ENCODE results near the gene PLSCR4.
"Not testable (repeated sequence)": the region's sequence is repeated elsewhere in the genome, so short reads cannot be mapped to it uniquely, and the experiment has no call there.

PLSCR4 gene, protein sequence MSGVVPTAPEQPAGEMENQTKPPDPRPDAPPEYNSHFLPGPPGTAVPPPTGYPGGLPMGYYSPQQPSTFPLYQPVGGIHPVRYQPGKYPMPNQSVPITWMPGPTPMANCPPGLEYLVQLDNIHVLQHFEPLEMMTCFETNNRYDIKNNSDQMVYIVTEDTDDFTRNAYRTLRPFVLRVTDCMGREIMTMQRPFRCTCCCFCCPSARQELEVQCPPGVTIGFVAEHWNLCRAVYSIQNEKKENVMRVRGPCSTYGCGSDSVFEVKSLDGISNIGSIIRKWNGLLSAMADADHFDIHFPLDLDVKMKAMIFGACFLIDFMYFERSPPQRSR

DNA sequence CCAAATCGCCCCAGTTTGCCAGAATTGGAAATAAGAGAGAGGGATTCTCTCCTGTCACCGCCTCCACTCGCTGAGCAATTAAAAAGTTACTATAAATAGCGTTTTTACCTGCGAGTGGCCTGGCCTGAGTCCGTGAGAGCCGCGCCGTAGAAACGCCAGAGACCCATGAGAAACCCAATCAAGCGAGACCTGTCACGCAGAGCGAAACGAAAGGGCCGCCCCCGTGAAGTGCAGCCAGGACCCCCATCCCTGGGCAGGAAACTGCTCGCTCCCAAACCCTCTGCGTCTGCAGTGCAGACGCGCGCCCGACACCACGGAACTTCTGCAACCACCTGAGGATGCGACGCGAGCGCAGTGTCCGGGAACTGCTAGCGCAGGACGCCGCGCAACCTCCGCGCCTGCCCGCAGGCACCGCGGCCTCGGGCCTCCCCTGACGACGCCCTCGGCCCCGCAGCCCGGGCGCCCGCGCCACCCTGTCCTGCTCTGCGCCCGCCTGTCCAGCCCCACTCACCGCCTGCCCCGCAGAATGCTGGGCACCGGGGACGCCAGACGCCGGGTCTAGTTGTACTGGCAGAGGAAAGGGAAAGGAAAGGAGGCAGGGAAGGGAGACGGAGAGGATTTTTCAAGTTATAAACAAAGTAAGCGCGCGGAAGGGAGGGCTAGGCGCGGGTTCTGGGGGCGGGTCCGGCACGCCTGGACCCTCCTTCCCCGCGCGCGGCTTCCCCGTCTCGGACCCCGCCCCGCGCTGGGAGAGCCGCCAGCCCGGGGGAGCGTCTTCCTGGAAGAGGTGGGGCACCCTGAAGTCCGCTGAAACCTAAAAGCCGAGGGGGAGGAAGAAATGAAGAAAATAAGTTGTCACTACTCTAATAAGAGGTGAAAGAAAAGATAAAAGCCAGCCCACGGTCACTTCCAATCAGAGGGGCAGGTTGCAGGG lies at the start of gene PLSCR4:
Gene PLSCR4 (minus strand): TSS at position 657 of the 934 bp plus-strand sequence. CDS start 29,034 bp downstream, outside the sequence.
- peak; percentile 43 to 78 for DNase-seq

DNA sequence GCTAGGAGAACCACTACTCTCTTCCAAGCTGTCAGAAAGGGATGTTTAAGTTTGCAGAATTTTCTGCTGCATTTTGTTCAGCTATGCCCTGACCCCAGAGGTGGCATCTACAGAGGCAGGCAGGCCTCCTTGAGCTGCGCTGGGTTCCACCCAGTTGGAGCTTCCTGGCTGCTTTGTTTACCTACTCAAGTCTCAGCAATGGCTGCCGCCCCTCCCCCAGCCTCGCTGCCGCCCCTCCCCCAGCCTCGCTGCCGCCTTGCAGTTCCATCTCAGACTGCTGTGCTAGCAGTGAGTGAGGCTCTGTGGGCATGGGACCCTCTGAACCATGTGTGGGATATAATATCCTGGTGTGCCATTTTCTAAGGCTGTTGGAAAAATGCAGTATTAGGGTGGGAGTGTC lies 42.5 kb upstream of the PLSCR4 start:
- DNase-seq: not testable (repeated sequence)

DNA sequence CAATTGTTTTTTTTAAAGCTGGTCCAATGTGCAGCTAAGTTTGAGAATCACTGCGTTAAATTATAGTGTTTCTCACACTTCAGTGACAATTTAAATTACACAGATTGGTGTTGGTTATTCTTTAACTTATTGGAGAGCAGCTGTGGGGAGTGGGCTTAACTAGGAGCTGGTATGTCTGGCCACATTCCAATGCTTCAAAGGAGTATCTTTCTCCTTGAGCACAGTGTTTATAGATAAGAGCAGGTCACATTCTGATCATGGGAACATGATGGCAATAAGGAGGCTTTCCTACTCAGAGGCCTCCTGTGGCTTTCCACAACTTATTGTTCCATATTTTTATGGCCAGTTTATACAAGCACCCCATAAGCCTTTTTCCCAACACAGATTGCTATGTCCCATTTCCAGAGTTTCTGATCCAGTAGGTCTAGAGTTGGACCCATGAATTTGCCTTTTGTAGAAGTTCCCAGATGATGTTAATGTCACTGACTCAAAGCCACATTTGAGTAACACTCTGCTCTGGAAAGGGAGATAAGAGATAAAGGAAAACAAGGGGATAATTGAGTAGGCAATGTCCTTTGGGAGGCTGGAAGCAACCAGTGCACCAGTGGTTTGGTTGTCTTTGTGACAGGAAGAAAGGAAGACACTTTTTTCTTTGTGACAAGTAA lies 33.0 kb upstream of the PLSCR4 start:
- DNase-seq: no peak

DNA sequence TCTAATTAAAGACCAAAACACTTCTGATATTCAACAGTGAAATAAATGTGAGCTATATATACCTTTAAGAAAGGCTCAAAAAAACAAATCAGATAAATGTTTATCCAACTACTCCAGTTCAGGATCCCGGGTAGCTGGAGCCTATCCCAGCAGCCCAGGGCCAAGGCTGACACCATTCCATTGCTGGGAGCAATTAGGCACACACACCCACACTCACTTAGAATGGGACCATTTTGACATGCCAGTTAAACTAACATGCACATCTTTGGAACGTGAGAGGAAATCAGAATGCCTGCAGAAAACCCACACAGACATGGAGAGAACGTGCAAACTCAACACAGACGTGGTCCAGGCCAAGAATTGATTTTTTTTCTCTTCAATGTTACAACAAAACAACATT lies 30.0 kb upstream of the PLSCR4 start:
- DNase-seq: no peak

DNA sequence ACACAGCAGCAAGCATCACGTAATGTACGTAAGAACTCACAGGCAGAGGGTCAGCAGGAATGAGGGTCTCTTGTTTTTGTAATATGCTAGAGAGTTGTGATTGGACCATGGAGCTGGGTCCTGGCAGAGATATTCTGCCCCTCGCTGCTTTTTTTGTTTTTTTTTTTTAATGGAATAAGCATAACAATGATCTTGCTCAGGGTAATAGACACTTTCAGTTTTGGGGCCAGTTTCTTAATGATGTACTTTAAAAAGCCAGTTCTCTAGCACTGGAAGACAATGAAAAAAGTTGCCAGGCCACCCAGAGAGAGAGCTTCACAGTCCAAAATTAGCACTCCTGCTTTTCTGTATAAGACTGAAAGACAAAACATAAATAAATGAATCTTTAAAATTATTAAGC lies 29.0 kb upstream of the PLSCR4 start:
- no peak for DNase-seq

DNA sequence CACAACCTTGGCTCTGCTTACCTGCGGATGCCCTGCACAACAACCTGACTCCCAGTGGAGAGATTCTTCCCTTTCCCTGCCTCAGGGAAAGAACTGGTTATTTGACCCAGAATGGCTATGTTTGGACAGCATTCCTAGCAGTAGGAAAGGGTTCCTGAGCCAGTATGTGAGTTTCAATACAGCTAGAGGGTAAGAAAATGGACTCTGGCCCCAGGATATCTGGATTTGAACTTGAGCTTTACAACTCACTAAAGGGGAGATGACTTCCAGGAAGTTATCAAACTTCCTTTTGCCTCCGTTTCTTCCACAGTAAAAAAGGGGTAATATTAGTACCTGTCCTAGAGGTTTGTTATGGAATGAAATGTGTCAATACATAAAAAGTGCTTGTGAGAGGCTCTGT lies 28.1 kb upstream of the PLSCR4 start:
- no peak for DNase-seq

DNA sequence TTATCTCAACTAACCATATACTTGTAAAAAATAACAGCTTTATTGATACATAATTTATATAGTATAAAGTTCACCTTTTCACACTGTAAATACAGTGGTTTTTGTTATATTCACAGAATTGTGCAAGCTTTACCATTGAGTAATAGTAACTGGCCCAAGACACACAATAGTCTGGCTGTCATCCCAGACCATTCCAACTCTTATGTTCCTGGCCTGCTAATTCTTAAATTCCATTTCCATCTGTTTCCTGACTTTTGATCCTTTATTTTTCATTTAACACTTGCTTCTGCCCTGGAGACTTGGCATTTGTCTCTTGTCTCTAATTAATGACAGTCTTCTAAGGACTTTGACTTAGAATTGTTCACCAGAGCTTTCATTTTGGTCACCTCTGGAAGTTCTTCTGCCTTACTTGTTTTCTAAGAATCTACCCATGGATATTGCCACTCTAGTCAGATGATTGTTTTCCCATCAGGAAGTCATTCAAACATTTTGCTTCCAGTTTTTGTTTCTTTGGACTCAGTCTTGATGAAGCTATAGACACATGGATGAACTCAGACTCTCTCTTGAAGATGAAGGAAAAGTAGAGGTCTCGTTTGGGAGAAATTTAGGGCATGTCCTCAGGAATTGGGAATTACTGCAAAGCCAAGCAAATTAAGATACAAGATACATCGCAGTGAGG lies 27.2 kb upstream of the PLSCR4 start:
- DNase-seq: no peak

DNA sequence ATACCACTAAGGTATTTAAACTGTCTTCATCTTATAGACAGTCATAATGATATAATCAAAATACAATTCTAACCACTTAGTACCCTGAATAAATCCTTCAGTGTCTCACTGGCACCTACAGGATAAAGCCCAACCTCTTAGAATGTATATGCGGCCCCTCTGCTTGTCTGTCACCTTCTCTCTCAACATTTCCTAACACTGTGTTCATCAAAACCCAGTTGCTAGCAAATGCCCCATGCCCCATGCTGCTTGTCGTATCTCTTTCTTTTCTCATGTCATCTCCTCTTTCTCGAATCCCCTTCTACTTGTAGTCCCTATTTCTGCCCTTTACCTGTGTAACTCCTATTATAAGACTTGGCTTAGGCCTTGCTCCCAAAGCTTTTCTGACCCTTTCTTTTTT lies 24.6 kb upstream of the PLSCR4 start:
- DNase-seq: no peak

DNA sequence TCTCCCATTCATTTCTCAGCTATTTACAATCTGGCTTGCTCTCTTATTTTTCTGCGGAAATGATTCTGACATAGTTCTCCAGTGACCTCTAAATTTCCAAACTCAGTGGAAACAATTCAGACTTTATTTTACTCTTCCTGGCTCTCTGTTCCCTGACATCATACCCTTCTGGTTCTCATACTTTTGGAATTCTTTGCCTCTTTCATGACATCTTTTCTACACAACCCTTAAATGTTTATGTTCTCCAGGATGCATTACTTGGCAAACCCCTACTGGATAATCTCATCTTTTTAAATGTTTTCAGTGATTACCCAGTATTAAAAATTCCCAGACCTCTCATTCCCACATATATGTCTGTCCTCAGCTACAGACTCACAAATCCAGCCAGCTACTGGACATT lies 23.9 kb upstream of the PLSCR4 start:
- DNase-seq: no peak

DNA sequence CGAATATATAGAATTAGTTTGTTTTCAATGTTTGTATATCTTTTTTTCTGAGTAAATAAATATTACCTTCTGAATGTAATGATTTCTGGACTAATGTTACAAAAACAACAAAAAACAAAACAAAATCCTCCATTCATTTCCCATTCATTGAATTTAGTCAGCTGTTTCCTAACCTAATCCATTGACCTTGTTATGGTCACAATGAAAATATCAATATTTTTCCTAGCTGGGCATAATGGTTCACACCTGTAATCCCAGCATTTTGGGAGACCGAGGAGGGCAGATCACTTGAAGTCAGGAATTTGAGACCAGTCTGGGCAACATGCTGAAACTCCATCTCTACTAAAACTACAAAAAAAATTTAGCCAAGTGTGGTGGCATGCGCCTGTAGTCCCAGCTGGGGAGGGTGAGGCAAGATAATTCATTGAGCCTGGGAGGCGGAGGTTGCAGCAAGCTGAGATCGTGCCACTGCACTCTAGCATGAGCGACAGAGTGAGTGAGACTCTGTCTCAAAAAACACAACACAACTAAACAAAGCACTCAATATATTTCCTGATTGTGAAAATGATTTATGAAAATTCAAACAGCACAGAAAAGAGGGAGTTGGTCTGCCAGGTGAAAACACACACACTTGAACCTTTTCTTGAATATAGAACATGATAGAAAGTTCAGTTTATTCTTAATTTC lies 23.0 kb upstream of the PLSCR4 start:
- no peak for DNase-seq

DNA sequence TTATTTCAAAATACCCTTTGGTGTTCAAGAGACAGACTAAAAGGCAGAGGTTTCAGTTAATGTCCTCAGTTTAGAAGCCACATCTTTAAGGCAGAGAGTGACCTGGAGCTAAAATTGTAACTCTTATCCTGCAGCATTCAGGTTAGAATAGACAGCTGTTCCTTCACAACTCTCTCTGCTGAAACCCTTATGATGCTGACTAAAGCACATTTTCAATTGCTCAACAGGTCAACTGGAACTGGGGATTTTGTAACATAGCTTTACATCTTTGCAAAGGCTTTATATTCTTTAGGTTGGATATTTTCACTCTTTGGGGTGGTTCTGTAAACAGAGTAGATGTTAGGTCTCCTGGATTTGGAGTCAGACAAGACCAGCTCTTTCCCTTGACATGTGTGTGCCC lies 20.3 kb upstream of the PLSCR4 start:
- DNase-seq: no peak

DNA sequence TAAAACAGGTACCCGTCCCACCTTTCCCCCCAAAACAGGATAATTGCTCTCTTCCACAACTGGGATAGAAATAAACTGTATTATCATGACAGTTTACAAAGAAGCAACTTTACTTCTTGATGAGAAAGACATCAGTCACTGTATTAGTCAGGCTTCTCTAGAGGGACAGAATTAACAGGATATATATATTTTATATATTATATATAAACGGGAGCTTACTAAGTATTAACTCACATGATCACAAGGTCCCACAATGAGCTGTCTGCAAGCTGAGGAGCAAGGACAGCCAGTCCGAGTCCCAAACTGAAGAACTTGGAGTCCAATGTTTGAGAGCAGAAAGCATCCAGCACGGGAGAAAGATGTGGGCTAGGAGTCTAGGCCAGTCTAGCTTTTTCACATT lies 18.4 kb upstream of the PLSCR4 start:
- no peak for DNase-seq

DNA sequence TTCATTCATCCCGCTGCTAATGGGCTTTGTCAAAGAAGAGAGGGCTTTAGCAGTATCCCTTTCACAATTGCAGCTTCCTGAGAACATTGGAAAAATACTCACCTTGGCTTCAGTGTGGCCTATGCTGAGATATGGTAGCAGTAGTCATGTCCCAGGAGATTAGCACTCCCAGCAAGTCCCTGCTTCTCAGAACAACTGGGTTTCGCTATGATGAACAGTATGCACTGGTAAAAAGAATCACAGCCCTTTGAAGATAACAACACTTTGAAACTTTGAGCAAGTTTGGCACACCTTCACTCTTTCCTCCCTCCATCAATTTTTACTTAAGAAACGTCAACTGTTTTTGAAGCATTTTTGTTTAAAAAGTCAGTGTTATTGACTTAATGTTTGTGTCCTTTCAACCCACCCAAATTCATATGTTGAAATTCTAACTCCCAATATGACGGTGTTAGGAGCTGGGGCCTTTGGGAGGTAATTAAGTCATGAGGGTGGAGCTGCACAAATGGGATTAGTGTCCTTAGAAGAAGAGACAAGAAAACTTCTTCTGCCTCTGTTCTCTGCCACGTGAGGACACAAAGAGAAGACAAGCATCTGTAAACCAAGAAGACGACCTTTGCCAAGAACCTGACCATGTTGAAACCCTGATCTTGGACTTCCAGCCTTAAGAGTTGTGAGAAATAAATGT lies 17.8 kb upstream of the PLSCR4 start:
- DNase-seq: no peak

DNA sequence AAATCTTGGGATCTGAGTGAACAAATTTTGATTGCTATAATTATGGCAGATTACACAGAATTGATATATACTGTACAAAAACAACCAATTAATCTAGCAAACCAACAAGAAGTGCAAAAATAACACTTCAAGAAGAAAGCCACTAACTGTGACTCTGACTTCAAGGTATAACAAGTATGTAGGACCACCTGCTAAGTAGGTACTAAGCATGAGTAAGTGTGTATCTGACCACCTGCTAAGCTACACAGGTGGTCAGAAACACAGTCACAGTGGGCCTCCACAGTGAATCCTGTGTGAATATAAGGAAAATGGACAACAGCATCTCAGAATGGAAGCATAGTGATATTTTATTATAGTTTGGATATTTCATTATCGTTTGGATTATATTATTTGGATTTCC lies 14.8 kb upstream of the PLSCR4 start:
- DNase-seq: no peak

DNA sequence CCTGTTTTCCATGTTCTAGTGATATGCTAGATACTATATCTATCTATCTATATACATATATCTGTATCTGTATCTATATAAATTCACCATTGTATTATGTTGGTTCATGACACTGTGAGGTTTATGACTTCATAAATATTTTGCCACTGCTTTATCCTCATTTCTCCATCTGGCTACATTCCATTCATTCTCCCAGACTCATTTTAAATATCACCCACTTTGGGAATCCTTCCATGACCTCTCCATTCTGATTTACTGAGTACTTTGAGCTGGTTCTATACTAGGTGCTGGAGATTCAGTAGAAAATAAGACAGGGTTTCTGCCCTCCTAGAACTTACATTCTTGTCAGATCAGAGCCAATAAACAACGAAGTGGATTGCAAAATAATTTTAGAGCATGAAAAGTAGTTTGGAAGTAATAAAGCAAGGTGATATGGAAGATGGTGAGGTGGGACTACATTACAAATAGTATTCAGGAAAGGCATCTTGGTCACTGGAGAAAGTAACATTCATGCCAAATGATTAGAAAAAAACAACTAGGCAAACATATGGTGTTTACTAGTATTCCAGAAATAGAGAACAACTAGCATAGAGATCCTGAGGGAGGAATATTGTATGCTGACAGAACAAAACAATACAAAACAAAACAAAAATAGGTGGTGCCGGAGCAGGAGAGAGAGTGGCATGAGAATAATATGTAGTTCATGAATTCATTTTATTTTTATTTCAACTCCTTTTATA lies 11.6 kb upstream of the PLSCR4 start:
- no peak for DNase-seq

DNA sequence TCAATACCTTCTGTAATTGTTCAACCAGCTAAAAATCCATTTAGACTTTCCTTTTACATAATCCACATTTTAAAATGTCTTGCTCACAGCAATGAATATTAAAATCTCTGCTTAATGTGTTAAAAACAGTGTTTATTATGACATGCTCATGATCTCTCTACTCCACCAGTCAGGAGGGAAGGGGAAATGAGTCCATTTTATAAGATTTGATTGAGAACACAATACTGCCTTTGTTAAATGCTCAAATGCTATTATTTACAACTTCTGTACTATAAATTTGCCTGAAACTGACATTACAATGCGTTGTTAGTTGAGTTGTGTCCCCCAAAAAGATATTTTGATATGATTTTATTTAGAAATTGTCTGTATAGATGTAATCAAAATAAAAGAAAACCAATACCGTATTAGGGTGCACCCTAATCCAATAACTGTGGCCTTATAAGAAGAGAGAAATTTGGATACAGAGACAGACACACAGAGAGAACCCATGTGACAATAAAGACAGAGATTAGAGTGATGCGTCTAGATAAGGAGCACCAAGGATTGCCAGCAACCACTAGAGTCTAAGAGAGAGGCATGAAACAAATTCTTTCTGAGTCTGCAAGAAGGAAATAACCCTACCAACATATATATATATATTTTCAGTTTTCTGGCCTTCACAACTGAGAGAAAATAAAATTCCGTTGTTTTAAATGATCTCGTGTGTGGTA lies 9.1 kb upstream of the PLSCR4 start:
- DNase-seq: no peak

DNA sequence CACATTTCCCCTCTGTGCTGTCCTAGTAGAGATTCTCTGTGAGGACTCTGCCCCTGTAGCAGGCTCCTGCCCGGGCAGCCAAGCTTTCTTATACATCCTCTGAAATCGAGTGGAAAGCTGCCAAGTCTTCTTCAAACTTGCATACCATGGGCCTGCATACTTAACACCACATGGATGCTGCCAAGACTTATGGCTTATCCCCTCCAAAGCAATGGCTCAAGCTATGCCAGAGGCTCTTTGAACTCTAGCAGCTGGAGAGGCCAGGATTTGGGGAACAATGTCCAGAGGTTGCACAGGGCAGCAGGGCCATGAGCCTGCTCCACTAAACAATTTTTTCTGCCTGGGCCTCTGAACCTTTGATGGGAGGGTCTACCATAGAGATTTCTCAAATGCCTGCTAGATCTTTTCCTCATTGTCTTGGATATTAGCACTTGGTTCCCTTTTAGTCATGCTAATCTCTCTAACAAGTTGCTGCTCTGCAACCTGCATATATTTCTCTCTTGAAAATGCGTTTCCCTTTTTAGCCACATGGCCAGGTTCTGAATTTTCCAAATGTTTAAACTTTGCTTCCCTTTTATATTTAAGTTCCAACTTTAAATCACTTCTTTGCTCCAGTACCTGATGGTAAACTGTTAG lies 6.1 kb upstream of the PLSCR4 start:
- DNase-seq: no peak

DNA sequence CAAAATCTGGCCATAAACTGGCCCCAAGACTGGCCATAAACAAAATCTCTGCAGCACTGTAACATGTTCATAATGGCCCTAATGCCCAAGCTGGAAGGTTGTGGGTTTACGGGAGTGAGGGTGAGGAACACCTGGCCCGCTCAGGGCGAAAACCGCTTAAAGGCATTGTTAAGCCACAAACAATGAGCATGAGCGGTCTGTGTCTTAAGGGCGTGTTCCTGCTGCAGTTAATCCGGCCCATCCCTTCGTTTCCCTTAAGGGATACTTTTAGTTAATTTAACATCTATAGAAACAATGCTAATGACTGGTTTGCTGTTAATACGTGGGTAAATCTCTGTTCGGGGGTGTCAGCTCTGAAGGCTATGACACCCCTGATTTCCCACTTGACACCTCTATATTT lies 1.5 kb upstream of the PLSCR4 start:
- not testable (repeated sequence) for DNase-seq

DNA sequence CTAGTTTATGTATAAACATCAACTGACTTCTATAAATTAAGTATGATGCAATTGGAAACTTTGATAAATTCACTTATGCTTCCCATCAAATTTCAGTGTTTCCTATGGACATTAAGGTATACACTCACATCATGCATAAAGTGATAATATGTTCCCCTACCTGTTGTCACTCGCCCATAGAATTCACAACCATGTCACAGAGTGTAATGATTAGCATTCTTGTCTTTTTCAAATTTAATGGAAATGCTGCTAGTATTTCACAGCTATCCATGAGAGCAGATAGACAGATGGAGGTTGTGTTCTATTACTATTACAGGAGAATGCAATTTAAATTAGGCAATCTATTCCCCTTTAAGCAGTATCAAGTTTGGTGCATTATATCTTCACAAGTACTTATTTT lies 984 bp downstream of the PLSCR4 start:
- DNase-seq: no peak

DNA sequence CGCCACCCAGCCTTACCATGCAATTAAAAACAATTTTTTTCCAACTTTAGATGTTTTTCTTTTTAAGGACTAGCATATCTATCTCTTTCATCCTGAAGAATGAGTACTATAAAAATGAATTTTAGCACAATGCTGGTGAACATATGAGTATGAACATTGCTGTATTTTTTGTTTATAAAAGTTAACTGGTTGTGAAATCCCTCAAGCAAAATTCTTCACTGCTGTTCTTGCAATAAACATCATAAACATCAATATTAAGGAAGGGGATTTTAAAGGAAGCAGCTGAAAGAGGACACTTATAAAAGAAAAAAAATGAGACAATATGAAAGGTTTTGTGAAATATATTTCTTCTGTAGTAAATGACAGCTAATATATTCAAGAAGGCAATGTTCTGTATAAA lies 3.0 kb downstream of the PLSCR4 start:
- no peak for DNase-seq
